ENCODE measurements around the gene USP13.

Gene USP13

DNA sequence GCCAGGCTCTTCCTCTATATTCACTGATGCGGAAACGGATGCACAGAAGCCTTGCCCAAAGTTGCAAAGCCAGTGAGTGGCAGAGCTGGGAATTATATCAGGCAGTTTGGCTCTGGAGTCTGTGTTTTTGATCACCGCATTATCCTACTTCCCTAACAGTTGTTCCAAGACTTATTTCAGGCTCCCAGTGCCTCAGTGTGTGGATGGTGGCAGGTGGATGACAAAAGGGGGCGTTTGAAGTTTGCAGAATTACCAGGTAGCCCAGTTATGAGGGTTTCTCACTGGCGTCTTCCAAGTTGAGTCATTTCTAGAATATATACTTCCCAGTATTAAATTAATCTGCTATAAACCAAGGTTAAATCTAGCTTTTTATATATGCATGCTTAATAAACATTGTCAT lies 81.0 kb downstream of the USP13 start:
- H3K9me3 Mint-ChIP-seq = no peaks in the 10 kb centered on the region
- no peak overlapping the region for H3K27ac Mint-ChIP-seq
- H3K4me1 Mint-ChIP-seq = no peaks in the 10 kb centered on the region
- H3K27me3 Mint-ChIP-seq = no peaks in the 10 kb centered on the region
- no peak overlapping the region for H3K4me3 Mint-ChIP-seq
- peaks cover 15% of the 10 kb centered on the region for H3K36me3 Mint-ChIP-seq

DNA sequence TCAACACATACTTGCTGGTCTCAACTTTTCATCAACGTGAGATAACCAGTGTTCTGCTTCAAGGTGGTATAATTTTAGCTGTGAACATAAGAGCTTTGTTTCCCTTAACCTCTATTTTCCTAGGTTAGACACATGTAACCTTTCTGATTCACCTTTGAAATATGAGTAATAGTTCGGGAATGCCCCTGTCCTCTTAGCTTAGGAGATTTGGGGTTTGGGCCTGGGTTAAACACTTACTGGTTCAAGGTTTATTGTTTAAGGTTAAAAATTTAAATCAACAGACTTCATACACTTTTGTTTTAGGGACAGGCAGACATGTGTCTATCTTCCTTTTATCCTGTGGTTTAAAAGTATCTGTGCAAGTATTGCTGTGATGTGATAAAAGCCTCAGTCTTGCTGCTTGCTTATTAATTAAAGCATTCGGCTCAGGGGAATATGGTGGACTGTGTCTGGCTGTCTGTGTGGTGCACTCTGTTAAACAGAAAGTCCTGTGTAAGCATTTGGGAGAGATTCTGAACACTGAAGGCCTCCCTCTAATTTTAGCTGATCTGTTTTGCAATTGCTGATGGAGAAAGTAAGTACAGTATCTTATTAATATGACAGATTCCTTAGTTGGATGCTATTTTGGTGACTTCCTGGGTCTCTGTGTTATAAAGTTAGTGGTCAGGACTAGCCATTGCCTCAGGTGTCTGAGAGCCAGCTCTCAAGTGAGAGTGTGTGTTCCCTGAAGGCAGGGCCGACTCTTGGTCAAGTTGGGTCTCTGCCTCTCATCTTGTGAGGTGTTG lies 81.8 kb downstream of the USP13 start:
- Mint-ChIP-seq H3K36me3 (peaks cover 12% of the 10 kb centered on the region), H3K4me1 (no peaks in the 10 kb centered on the region), H3K4me3 (no peak overlapping the region), H3K27ac (no peak overlapping the region), H3K27me3 (no peaks in the 10 kb centered on the region), H3K9me3 (no peaks in the 10 kb centered on the region)

DNA sequence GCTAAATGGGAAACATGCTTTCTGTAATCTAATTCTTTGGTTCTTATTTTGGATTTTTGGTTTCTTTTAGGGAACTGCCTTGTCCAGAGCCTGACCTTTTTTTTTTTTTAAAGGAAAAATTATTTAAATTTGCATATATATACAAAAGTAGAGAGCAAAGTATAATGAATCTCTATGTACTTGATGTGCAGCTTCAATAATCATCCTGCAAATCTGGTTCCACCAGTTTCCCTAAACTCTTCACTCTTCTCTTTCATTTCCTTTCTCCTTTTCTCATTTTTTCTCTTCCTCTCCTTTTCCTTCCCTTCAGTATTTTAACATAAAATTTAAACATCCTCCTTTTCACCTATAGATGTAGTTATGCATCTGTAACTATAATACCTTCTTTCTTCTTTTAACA lies 82.5 kb downstream of the USP13 start:
- Mint-ChIP-seq H3K9me3 (no peaks in the 10 kb centered on the region), H3K27me3 (no peaks in the 10 kb centered on the region), H3K27ac (no peak overlapping the region), H3K4me3 (no peak overlapping the region), H3K36me3 (peaks cover 11% of the 10 kb centered on the region), H3K4me1 (no peaks in the 10 kb centered on the region)

DNA sequence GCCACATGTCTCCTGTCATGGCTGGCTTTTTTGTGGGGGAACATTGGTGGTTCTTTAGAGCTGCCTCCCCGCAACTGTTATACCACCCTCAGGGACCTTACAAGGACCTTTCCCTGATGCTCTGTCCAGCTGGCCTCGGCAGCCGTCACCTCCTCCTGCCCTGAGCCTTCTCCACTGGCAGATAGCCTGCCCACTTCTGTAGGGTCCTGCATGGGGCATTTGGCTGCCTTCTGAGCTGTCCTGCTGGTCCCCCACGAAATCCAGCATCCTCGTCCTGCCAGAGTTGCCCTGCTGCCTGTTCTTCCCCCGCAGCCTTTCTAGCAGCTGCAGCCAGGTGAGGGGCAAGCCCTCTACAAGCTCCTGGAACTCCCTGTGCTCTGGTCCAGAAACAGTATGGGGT lies 86.2 kb downstream of the USP13 start:
- H3K27me3 Mint-ChIP-seq = no peaks in the 10 kb centered on the region
- no peaks in the 10 kb centered on the region for H3K9me3 Mint-ChIP-seq
- H3K4me3 Mint-ChIP-seq = no peak overlapping the region
- no peak overlapping the region for H3K27ac Mint-ChIP-seq
- H3K36me3 Mint-ChIP-seq = peaks cover 7% of the 10 kb centered on the region
- H3K4me1 Mint-ChIP-seq = no peaks in the 10 kb centered on the region

DNA sequence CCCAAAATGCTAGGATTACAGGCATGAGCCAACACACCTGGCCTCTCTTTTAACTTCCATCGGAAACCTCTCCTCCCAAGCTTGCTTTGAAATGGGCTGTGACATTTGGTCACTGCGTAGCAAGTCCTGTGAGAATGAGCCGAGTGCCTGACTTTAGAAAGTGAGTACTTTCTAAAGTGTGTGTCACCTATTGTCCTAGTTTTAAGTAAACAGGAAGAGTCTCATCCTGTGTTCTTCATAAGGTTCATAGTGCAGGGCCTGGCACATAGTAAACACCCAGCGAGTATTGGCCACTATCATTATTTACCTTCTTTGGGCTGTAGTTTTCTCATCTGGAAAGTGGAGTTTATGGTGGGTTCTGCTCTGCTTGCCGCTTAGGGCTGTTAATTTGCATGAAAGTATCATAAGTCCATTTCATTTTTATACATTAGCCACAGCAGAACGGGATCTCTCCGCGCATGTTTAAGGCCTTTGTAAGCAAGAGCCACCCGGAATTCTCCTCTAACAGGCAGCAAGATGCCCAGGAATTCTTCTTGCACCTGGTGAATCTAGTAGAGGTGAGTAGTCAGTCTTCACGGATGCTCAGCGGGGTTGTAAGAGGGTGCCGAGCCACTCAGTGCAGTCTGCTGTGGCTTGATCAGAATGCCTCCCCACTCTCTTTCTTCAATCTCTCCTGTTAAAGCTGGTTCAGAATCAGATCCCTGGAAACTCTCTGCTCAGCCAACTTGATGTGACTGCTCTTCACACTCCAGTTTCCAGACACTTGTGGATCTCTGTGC lies 87.2 kb downstream of the USP13 start:
- H3K4me3 Mint-ChIP-seq = no peak overlapping the region
- peaks cover 9% of the 10 kb centered on the region for H3K36me3 Mint-ChIP-seq
- H3K27ac Mint-ChIP-seq = no peak overlapping the region
- H3K9me3 Mint-ChIP-seq = no peaks in the 10 kb centered on the region
- H3K27me3 Mint-ChIP-seq = no peaks in the 10 kb centered on the region
- H3K4me1 Mint-ChIP-seq = no peaks in the 10 kb centered on the region

DNA sequence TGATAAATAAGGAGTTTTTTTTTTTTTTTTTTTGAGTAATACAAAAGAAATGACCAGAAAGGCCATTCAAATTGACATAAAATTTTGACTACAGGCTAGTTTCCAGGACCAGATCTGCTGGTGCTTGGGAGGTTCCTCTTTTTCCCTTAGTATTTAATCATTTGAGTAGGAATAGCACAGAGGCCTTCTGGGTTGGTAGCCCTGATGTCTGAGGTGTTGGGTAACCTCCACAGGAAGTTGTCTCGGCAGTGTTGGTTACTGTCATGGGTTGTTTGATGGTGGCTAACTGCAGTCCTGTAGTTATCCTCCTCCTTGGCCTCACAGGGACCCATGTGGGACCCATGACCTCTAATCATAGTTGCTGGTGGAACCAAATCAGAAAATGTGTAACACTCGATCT lies 91.1 kb downstream of the USP13 start:
- H3K4me1 Mint-ChIP-seq = no peaks in the 10 kb centered on the region
- H3K4me3 Mint-ChIP-seq = no peak overlapping the region
- no peak overlapping the region for H3K27ac Mint-ChIP-seq
- H3K36me3 Mint-ChIP-seq = peaks cover 7% of the 10 kb centered on the region
- H3K27me3 Mint-ChIP-seq = no peaks in the 10 kb centered on the region
- H3K9me3 Mint-ChIP-seq = no peaks in the 10 kb centered on the region

DNA sequence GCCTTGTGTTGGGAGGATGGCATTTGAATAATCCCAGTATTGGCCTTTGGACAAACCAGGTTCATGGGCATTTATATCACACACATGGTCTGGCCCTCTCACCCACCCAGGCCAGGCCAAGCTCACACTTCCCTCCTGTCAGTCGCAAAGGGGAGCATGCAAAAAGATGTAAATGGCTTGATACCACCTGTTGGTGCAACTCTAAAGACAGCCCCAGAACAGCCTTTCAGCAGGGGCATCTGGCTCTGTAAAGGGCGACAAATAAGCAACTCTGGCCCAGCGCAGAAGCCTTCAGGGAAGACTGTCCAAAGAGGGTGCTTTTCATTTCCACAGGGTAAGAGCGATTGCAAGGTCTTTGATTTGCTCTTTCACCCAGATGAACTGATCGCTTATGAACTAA lies 91.8 kb downstream of the USP13 start:
- Mint-ChIP-seq H3K4me1 (no peaks in the 10 kb centered on the region), H3K36me3 (peaks cover 7% of the 10 kb centered on the region), H3K4me3 (no peak overlapping the region), H3K27me3 (no peaks in the 10 kb centered on the region), H3K9me3 (no peaks in the 10 kb centered on the region), H3K27ac (no peak overlapping the region)

DNA sequence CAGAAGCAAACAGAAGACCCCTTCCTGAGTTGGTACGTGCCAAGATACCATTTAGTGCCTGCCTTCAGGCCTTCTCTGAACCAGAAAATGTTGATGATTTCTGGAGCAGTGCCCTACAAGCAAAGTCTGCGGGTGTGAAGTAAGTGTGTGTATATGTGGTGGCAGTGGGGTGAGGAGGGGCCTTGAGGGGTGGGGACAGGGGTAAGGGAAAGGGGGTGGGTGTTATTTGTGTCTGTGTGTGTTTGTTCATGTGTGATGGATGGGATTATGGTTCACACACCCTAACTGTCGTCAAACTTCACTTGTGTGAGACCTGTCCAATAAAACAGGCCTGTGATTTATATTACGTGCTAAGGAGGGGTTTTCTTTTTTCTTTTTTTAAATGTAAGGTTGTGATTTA lies 92.2 kb downstream of the USP13 start:
- no peak overlapping the region for H3K4me3 Mint-ChIP-seq
- no peaks in the 10 kb centered on the region for H3K9me3 Mint-ChIP-seq
- no peaks in the 10 kb centered on the region for H3K27me3 Mint-ChIP-seq
- peaks cover 7% of the 10 kb centered on the region for H3K36me3 Mint-ChIP-seq
- H3K27ac Mint-ChIP-seq = no peak overlapping the region
- H3K4me1 Mint-ChIP-seq = no peaks in the 10 kb centered on the region

DNA sequence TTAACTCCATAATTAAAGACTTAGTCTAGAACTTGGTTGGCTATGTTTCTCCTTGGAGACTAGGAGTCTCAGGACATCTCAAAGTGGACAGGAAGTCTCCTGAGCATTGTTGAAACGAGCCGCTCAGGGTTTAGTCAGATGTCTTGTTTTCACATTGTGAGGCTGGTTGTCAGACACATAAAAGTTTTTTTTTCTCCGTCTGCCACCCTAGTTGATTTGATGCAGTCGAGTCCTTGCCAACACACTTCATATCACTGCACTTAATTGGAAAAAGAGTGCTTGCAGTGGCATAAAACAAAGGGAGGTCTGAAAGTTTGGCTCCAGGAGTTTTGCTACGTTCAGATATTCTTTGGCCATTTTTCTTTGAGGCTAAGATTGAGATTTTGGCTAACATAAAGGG lies 92.9 kb downstream of the USP13 start:
- Mint-ChIP-seq H3K27me3 (no peaks in the 10 kb centered on the region), H3K9me3 (no peaks in the 10 kb centered on the region), H3K4me3 (no peak overlapping the region), H3K36me3 (peaks cover 4% of the 10 kb centered on the region), H3K27ac (no peak overlapping the region), H3K4me1 (no peaks in the 10 kb centered on the region)

DNA sequence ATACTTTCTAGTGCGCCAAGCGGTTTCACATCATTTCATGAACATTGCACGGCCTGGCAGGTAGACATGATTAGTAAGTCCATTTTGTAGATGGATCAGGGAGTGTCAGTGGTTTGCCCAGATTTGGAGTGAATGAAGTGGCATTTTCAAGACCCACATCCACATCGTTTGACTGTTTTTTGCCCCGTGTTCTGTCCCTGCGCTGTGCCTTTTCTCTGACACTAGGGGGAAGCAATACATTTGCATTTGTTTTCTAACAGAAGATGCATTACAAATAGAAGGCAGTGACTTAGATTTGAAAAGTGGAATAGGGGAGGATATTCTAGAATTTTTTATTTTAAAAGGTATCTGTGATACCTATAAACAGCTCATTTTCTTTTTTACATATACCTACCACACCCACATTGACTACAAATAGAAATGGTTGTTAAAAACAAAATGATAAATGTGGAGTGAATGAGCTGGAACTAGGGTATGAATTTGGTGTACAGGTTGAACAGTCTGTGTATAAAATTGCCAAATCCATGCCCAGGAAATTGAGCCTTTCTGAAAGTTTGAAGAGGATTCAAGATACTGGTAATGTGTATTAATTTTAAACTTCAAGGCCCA lies 98.0 kb downstream of the USP13 start:
- H3K27me3 Mint-ChIP-seq = no peaks in the 10 kb centered on the region
- no peaks in the 10 kb centered on the region for H3K4me1 Mint-ChIP-seq
- no peak overlapping the region for H3K4me3 Mint-ChIP-seq
- peaks cover 3% of the 10 kb centered on the region for H3K36me3 Mint-ChIP-seq
- no peaks in the 10 kb centered on the region for H3K9me3 Mint-ChIP-seq
- no peak overlapping the region for H3K27ac Mint-ChIP-seq

DNA sequence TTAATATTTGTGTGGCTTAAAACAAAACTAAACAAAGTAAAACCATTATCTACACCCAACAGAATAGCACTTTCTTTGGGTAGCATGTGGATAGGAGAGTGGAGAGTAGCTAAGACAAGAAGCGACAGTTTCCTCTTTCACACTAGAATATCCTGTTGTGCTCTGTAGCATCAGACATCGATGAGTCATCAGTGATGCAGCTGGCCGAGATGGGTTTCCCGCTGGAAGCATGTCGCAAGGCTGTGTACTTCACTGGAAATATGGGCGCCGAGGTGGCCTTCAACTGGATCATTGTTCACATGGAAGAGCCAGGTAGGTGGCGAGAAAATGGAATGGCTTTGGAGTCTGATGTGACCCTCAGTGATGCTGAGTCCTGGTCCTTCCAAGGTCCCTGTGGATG lies 108.1 kb downstream of the USP13 start:
- H3K27me3 Mint-ChIP-seq = no peaks in the 10 kb centered on the region
- H3K4me1 Mint-ChIP-seq = no peaks in the 10 kb centered on the region
- H3K27ac Mint-ChIP-seq = no peak overlapping the region
- H3K36me3 Mint-ChIP-seq = peaks cover 24% of the 10 kb centered on the region
- H3K9me3 Mint-ChIP-seq = no peaks in the 10 kb centered on the region
- H3K4me3 Mint-ChIP-seq = no peak overlapping the region

DNA sequence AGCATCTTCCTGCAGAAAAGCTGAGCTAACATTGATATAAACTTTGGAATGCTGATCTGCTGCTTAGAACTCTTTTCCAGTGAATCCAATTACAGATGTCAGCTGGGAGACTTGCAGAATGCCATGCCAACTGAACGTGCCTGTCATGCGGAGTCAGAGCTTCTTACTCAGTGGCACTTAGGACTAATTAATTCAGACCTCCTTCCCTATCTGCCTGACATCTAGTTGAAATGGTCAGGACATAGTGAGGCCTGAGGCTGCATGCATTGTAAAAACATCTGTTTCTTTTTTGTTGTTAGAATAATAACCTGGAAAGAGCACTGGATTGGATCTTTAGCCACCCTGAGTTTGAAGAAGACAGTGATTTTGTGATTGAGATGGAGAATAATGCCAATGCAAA lies 112.6 kb downstream of the USP13 start:
- H3K4me1 Mint-ChIP-seq = no peaks in the 10 kb centered on the region
- no peaks in the 10 kb centered on the region for H3K27me3 Mint-ChIP-seq
- H3K27ac Mint-ChIP-seq = no peak overlapping the region
- H3K4me3 Mint-ChIP-seq = no peak overlapping the region
- peaks cover 27% of the 10 kb centered on the region for H3K36me3 Mint-ChIP-seq
- H3K9me3 Mint-ChIP-seq = no peaks in the 10 kb centered on the region

DNA sequence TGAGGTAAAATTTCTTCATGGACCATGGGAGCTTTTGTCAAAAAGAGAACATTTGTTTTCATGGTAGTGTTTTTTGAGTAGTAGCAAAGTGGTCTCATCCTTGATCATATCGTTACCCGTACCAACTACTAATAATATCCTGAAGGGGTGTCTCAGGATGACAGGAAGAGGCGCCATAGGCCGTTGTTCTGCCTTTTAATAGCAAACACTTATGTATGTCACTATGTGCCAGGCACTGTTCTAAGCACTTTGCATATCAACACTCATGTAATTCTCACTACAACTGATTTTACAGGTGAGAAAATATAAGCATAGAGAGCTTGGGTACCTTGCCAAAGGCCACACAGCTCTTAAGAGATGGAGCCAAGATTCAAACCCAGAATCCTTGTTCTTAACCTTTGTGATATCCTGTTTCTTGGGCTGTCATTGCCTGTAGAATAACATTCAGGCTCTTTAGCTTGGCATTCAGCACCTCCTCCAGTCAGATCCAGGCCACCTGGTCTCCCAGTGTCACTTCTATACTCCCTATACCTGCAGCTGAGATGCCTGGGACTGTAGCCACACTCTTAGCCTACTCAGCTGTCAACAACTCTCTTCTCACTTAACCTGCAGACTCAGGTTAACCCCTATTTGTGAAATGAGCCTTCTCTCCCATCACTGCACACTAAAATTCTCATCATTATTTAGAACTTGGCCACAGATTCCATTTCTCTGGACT lies 113.7 kb downstream of the USP13 start:
- Mint-ChIP-seq H3K4me1 (no peaks in the 10 kb centered on the region), H3K27me3 (no peaks in the 10 kb centered on the region), H3K9me3 (no peaks in the 10 kb centered on the region)

DNA sequence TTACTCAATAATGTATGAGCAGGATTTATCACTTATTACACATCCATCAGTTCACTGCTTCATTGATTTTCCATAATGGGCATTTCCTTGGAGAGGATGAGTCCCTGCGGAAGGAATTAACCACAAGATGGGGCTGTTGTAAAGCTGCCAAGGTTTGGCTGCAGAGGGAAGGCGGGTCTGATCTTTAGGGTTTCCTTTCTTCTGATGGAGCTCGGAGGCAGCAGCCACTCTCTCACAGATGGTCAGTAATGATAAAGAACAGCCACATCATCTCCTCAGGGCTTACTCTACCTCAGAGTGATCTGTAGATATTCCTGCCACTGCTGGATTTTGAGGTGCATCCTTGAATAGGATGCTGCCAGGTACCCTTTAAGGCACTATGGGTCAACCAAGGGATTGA lies 115.2 kb downstream of the USP13 start:
- Mint-ChIP-seq H3K9me3 (no peaks in the 10 kb centered on the region), H3K36me3 (peaks cover 17% of the 10 kb centered on the region), H3K27me3 (no peaks in the 10 kb centered on the region), H3K4me1 (no peaks in the 10 kb centered on the region), H3K4me3 (no peak overlapping the region), H3K27ac (no peak overlapping the region)

More for the DNA sequence above, 113.7 kb downstream of the USP13 start:
- Mint-ChIP-seq H3K4me3 (no peak overlapping the region), H3K27ac (no peak overlapping the region), H3K36me3 (peaks cover 20% of the 10 kb centered on the region)

DNA sequence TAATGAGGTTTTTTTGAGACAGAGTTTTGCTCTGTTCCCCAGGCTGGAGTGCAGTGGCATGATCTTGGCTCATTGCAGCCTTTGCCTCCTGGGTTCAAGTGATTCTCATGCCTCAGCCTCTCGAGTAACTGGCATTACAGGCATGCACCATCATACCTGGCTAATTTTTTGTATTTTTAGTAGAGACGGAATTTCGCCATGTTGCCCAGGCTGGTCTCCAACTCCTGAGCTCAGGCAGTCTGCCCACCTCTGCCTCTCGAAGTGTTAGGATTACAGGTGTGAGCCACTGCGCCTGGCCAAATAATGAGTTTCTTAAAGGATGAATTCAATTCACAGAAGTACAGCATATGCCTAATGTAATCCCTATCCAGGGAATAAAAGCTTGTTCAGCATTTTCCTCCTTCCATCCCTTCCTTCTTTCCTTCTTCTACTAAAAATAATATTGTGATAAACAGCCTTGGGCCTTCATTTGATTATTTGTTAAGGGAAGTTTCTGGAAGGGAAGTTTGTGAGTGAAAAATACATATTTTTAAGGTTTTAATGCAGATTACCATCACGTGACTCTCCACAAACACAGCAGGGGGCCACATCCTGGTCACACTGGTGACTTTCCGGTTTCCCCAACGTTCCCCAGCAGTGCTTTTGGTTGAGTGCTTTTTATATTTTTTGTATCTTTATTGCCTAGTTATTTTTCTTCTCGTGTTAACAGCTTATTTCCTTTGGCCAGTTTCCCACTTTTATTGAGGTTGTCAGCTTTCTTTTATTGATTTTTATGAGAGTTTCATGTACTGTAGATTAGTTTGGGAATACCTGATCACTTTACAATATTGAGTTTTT lies 116.8 kb downstream of the USP13 start:
- H3K27ac Mint-ChIP-seq = no peak overlapping the region
- no peaks in the 10 kb centered on the region for H3K4me1 Mint-ChIP-seq
- no peak overlapping the region for H3K4me3 Mint-ChIP-seq
- H3K9me3 Mint-ChIP-seq = no peaks in the 10 kb centered on the region
- H3K27me3 Mint-ChIP-seq = no peaks in the 10 kb centered on the region
- H3K36me3 Mint-ChIP-seq = peaks cover 26% of the 10 kb centered on the region

Data from activated naive CD4-positive, alpha-beta T cell treated with anti-CD3 and anti-CD28 coated beads, Interleukin-2, amount 50 U/mL, for 24 hours (primary cell).